ENCODE measurements around the gene CATSPERB. TPM values are rescaled to one million over a fixed set of nuclear protein-coding genes. Genes with fewer than 3 reads are reported as not detected.

Gene CATSPERB
- 0.40 TPM for polyA plus RNA-seq (2013, experiment 1 of 2)
- polyA plus RNA-seq (2013, experiment 2 of 2) = not detected

GRCh38 chr14:91731986-91732385, at the start of gene CATSPERB:
Gene CATSPERB (minus strand): TSS chr14:91732086. CDS start chr14:91729479, 2,607 bp downstream.
- Histone ChIP-seq H3K9me3 (ENCODE audit: insufficient read depth, low read depth, low read length) (no peaks in the 10 kb centered on the region), H3K27me3 (ENCODE audit: insufficient read depth, low read length) (no peaks in the 10 kb centered on the region), H3K9ac (ENCODE audit: low read depth, low read length) (no peak within 1 kb of the TSS), H3K27ac (ENCODE audit: low read depth, low read length) (no peak within 1 kb of the TSS), H3K36me3 (ENCODE audit: insufficient read depth, low read length) (no peaks in the 10 kb centered on the region), H3K4me3 (ENCODE audit: low read length) (no peak within 1 kb of the TSS), H3K4me1 (ENCODE audit: insufficient read depth, low read length) (no peaks in the 10 kb centered on the region)
- WGBS = 90% methylated on average over 1 of the region's 2 CpGs

GRCh38 chr14:91780452-91780851, 48.6 kb upstream of the CATSPERB start:
- Histone ChIP-seq H3K4me3 (ENCODE audit: low read length) (no peak overlapping the region), H3K9ac (ENCODE audit: low read depth, low read length) (no peak overlapping the region), H3K27me3 (ENCODE audit: insufficient read depth, low read length) (no peaks in the 10 kb centered on the region), H3K27ac (ENCODE audit: low read depth, low read length) (no peak overlapping the region), H3K9me3 (ENCODE audit: insufficient read depth, low read depth, low read length) (no peaks in the 10 kb centered on the region), H3K36me3 (ENCODE audit: insufficient read depth, low read length) (0 out of 2 replicates have a peak, but pooled peaks cover 2% of the 10 kb centered on the region), H3K4me1 (ENCODE audit: insufficient read depth, low read length) (no peaks in the 10 kb centered on the region)
- WGBS = 76% methylated on average over 1 of the region's 3 CpGs

GRCh38 chr14:91778217-91778616, 46.3 kb upstream of the CATSPERB start:
- H3K9ac ChIP-seq (ENCODE audit: low read depth, low read length) = no peak overlapping the region
- no peak overlapping the region for H3K4me3 ChIP-seq (ENCODE audit: low read length)
- no peaks in the 10 kb centered on the region for H3K27me3 ChIP-seq (ENCODE audit: insufficient read depth, low read length)
- H3K4me1 ChIP-seq (ENCODE audit: insufficient read depth, low read length) = no peaks in the 10 kb centered on the region
- 0 out of 2 replicates have a peak, but pooled peaks cover 2% of the 10 kb centered on the region for H3K36me3 ChIP-seq (ENCODE audit: insufficient read depth, low read length)
- no peaks in the 10 kb centered on the region for H3K9me3 ChIP-seq (ENCODE audit: insufficient read depth, low read depth, low read length)
- 99% methylated on average over 2 of the region's 2 CpGs for WGBS
- H3K27ac ChIP-seq (ENCODE audit: low read depth, low read length) = no peak overlapping the region

GRCh38 chr14:91774140-91775096, 42.5 kb upstream of the CATSPERB start:
- Histone ChIP-seq H3K4me1 (ENCODE audit: insufficient read depth, low read length) (no peaks in the 10 kb centered on the region), H3K36me3 (ENCODE audit: insufficient read depth, low read length) (no peaks in the 10 kb centered on the region), H3K9ac (ENCODE audit: low read depth, low read length) (no peak overlapping the region), H3K27me3 (ENCODE audit: insufficient read depth, low read length) (no peaks in the 10 kb centered on the region), H3K27ac (ENCODE audit: low read depth, low read length) (no peak overlapping the region), H3K9me3 (ENCODE audit: insufficient read depth, low read depth, low read length) (no peaks in the 10 kb centered on the region), H3K4me3 (ENCODE audit: low read length) (no peak overlapping the region)
- 94% methylated on average over 5 of the region's 5 CpGs for WGBS

GRCh38 chr14:91770185-91770584, 38.3 kb upstream of the CATSPERB start:
- no peak overlapping the region for H3K9ac ChIP-seq (ENCODE audit: low read depth, low read length)
- WGBS = 89% methylated on average over 2 of the region's 2 CpGs
- H3K4me3 ChIP-seq (ENCODE audit: low read length) = no peak overlapping the region
- H3K36me3 ChIP-seq (ENCODE audit: insufficient read depth, low read length) = no peaks in the 10 kb centered on the region
- no peak overlapping the region for H3K27ac ChIP-seq (ENCODE audit: low read depth, low read length)
- peaks cover 4% of the 10 kb centered on the region; the same call in 1 of the 2 replicates for H3K4me1 ChIP-seq (ENCODE audit: insufficient read depth, low read length)
- H3K27me3 ChIP-seq (ENCODE audit: insufficient read depth, low read length) = no peaks in the 10 kb centered on the region
- no peaks in the 10 kb centered on the region for H3K9me3 ChIP-seq (ENCODE audit: insufficient read depth, low read depth, low read length)

GRCh38 chr14:91755570-91756295, 23.8 kb upstream of the CATSPERB start:
- no peaks in the 10 kb centered on the region for H3K9me3 ChIP-seq (ENCODE audit: insufficient read depth, low read depth, low read length)
- no peak overlapping the region for H3K9ac ChIP-seq (ENCODE audit: low read depth, low read length)
- no peaks in the 10 kb centered on the region for H3K27me3 ChIP-seq (ENCODE audit: insufficient read depth, low read length)
- 59% methylated on average over 3 of the region's 4 CpGs for WGBS
- H3K36me3 ChIP-seq (ENCODE audit: insufficient read depth, low read length) = no peaks in the 10 kb centered on the region
- H3K4me1 ChIP-seq (ENCODE audit: insufficient read depth, low read length) = peaks cover 6% of the 10 kb centered on the region; the same call in 1 of the 2 replicates
- no peak overlapping the region for H3K27ac ChIP-seq (ENCODE audit: low read depth, low read length)
- H3K4me3 ChIP-seq (ENCODE audit: low read length) = no peak overlapping the region

GRCh38 chr14:91754819-91755218, 22.9 kb upstream of the CATSPERB start:
- whole genome bisulfite sequencing = 86% methylated on average over 1 of the region's 1 CpG
- Histone ChIP-seq H3K4me1 (ENCODE audit: insufficient read depth, low read length) (peaks cover 6% of the 10 kb centered on the region; the same call in 1 of the 2 replicates), H3K4me3 (ENCODE audit: low read length) (no peak overlapping the region)

GRCh38 chr14:91754185-91754584, 22.3 kb upstream of the CATSPERB start:
- 100% methylated on average over 1 of the region's 1 CpG for WGBS
- Histone ChIP-seq H3K36me3 (ENCODE audit: insufficient read depth, low read length) (no peaks in the 10 kb centered on the region), H3K4me1 (ENCODE audit: insufficient read depth, low read length) (peaks cover 6% of the 10 kb centered on the region; the same call in 1 of the 2 replicates), H3K9ac (ENCODE audit: low read depth, low read length) (no peak overlapping the region), H3K4me3 (ENCODE audit: low read length) (no peak overlapping the region), H3K27me3 (ENCODE audit: insufficient read depth, low read length) (no peaks in the 10 kb centered on the region), H3K27ac (ENCODE audit: low read depth, low read length) (no peak overlapping the region), H3K9me3 (ENCODE audit: insufficient read depth, low read depth, low read length) (no peaks in the 10 kb centered on the region)

More at GRCh38 chr14:91754819-91755218, 22.9 kb upstream of the CATSPERB start:
- Histone ChIP-seq H3K9ac (ENCODE audit: low read depth, low read length) (no peak overlapping the region), H3K27ac (ENCODE audit: low read depth, low read length) (no peak overlapping the region), H3K9me3 (ENCODE audit: insufficient read depth, low read depth, low read length) (no peaks in the 10 kb centered on the region), H3K27me3 (ENCODE audit: insufficient read depth, low read length) (no peaks in the 10 kb centered on the region), H3K36me3 (ENCODE audit: insufficient read depth, low read length) (no peaks in the 10 kb centered on the region)

GRCh38 chr14:91753501-91754128, 21.7 kb upstream of the CATSPERB start:
- WGBS = 81% methylated on average over 4 of the region's 4 CpGs
- H3K9me3 ChIP-seq (ENCODE audit: insufficient read depth, low read depth, low read length) = no peaks in the 10 kb centered on the region
- peaks cover 6% of the 10 kb centered on the region; the same call in 1 of the 2 replicates for H3K4me1 ChIP-seq (ENCODE audit: insufficient read depth, low read length)
- no peaks in the 10 kb centered on the region for H3K36me3 ChIP-seq (ENCODE audit: insufficient read depth, low read length)
- no peak overlapping the region for H3K4me3 ChIP-seq (ENCODE audit: low read length)
- no peaks in the 10 kb centered on the region for H3K27me3 ChIP-seq (ENCODE audit: insufficient read depth, low read length)
- no peak overlapping the region for H3K9ac ChIP-seq (ENCODE audit: low read depth, low read length)
- no peak overlapping the region for H3K27ac ChIP-seq (ENCODE audit: low read depth, low read length)

- no peak overlapping the region for H3K9ac ChIP-seq (ENCODE audit: low read depth, low read length)
- WGBS = 88% methylated on average over 1 of the region's 1 CpG
- peaks cover 6% of the 10 kb centered on the region; the same call in 1 of the 2 replicates for H3K4me1 ChIP-seq (ENCODE audit: insufficient read depth, low read length)
Measured at GRCh38 chr14:91752961-91753360, 21.1 kb upstream of the CATSPERB start.

More at GRCh38 chr14:91752961-91753360, 21.1 kb upstream of the CATSPERB start:
- Histone ChIP-seq H3K27me3 (ENCODE audit: insufficient read depth, low read length) (no peaks in the 10 kb centered on the region), H3K9me3 (ENCODE audit: insufficient read depth, low read depth, low read length) (no peaks in the 10 kb centered on the region), H3K36me3 (ENCODE audit: insufficient read depth, low read length) (no peaks in the 10 kb centered on the region), H3K27ac (ENCODE audit: low read depth, low read length) (no peak overlapping the region), H3K4me3 (ENCODE audit: low read length) (no peak overlapping the region)

Data from HUES64 (cell line).